HG03457 (cell line): ENCODE measurements around the gene OR56B1.
"Not testable (repeated sequence)": the region's sequence is repeated elsewhere in the genome, so short reads cannot be mapped to it uniquely, and the experiment has no call there.

Experiments used
- ATAC-seq: cut with Tn5 transposase; IDR thresholded peaks from one replicate; pipeline ENCODE4 v1.9.1; 2021; ENCODE audit warnings: moderate number of reproducible peaks; ENCODE audit not compliant: unreplicated experiment

OR56B1 gene, protein sequence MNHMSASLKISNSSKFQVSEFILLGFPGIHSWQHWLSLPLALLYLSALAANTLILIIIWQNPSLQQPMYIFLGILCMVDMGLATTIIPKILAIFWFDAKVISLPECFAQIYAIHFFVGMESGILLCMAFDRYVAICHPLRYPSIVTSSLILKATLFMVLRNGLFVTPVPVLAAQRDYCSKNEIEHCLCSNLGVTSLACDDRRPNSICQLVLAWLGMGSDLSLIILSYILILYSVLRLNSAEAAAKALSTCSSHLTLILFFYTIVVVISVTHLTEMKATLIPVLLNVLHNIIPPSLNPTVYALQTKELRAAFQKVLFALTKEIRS

GRCh38 chr11:5736396-5736795 lies at the start of gene OR56B1:
OR56B1 (plus strand) TSS chr11:5736448; CDS start chr11:5736517, 69 bp downstream.
- no peak for ATAC-seq

- no peak for ATAC-seq
Observed at GRCh38 chr11:5688482-5688881, 47.8 kb upstream of the OR56B1 start.

- peak; percentile 70 for ATAC-seq
Observed at GRCh38 chr11:5689551-5689983, 46.7 kb upstream of the OR56B1 start, which contains the start of gene TRIM22. TRIM22 (plus strand) TSS chr11:5689790; CDS start chr11:5696233, 6,443 bp downstream.

DNA sequence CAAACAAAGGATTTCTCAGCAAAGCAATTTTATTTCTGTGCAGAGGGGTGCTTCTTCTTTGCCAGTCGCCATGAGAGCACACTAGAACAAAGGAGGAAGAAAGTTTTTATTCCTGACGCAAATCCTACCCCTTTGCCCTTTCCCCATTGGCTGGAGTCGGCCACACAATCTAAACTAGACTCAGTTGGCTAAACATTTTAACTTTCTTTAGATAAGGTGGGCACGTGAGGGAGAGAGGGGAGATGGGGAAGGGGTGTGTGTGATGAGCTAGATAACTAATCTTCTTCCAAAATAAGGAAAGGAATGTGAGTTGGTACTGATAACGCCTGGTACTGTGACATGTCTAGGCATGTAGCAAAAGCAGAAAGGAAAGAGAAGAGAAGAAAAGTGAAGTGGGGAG lies 46.0 kb upstream of the OR56B1 start:
- ATAC-seq = no peak

DNA sequence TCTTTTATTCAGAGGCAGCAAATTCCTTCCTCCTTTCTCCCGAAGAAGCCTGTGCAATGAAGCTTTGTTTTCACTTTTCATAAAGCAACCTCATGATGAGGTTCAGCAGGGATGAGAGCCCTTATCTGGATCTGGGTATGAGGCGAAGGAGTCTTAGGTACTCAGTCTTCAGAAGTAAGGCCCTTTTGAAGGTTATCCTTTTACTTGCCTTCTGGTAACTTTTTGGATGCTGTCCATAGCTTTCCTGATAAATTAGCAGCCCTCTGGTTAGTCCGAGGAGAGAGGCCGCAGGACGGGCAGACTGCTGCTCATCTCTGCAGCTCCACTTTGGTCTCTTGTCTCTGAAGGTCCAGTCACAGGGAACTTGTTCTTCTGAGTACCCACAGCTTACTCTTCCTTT lies 45.5 kb upstream of the OR56B1 start:
- ATAC-seq = no peak

- ATAC-seq = not testable (repeated sequence)
Observed at GRCh38 chr11:5691238-5691963, 44.8 kb upstream of the OR56B1 start.

DNA sequence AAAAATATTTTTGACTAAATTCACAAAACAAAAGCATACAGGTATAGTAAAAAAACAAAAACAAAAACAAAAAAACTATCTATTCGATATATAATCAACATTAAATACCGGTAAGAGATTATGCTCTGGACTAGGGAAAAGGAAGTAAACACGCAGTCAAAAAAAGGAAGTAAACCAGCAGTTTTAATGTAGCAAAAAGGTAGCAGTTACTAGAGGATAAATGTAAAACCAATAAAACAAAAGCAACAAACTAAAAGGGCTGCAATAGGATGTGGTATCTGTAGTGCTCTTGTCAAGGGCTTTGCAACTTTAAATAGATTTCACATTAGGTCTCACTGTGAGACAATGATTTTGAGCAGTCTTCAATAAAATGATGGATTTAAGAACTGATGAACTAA lies 44.3 kb upstream of the OR56B1 start:
- no peak for ATAC-seq

DNA sequence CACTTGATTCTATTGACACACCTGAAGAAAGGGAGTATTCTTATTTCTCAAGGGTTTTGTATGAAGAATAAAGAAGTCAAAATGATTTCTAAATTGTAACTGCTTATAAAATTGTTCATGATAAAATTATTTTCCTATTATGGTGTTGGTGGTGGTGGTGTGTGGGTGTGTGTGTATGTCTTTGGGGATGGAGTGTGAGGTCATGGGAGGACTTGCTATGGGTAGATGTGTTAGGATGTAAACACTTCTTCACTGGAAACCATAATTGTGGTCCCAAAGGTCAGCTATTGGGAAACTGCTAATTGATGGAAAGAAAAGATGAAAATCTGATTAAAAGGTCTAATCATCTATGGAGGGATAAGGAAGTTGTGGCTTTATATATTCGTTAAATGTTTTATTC lies 41.6 kb upstream of the OR56B1 start:
- ATAC-seq = no peak

- ATAC-seq = no peak
Observed at GRCh38 chr11:5695580-5695979, 40.7 kb upstream of the OR56B1 start.

GRCh38 chr11:5696210-5696609 lies 40.0 kb upstream of the OR56B1 start:
- ATAC-seq = no peak

DNA sequence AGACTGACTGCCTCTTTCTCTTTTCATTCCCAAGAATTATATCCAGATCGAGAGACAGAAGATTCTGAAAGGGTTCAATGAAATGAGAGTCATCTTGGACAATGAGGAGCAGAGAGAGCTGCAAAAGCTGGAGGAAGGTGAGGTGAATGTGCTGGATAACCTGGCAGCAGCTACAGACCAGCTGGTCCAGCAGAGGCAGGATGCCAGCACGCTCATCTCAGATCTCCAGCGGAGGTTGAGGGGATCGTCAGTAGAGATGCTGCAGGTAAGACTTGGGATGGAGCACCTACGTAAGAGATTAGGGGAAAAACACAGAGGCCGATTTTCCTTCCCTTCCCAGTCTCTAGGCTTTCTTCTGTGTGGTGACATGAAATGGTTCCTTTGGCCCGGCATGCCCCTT lies 38.0 kb upstream of the OR56B1 start:
- ATAC-seq = no peak

- no peak for ATAC-seq
Observed at GRCh38 chr11:5700421-5701054, 35.7 kb upstream of the OR56B1 start.

- no peak for ATAC-seq
Observed at GRCh38 chr11:5701055-5701577, 35.1 kb upstream of the OR56B1 start.

DNA sequence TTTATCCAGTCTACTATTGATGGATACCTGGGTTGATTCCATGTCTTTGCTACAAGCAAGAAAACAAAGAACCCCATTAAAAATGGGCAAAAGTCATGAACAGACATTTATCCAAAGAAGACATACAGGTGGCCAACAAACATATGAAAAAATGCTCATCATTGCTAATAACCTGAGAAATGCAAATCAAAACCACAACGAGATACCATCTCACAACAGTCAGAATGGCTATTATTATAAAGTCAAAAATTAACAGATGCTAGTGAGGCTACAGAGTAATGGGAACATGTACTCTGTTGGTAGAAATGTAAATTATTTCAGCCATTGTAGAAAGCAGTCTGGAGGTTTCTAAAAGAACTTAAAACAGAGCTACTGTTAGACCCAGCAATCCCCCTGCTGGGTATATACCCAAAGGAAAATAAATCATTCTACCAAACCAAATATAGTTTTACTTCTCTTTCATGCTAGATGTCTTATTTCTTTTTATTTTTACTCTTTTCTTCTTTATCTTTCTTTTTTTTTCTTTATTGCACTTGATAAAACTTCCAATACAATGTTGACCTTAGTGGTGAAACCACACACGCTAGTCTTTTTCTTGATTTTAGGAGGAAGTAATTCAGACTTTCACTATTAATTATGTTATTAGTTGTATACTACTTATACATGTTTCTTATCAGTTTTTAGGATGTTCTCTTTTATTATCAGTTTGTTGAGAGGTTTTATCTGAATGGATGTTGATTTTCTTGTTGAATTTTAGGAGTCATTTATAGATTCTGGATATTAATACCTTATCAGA lies 32.3 kb upstream of the OR56B1 start:
- ATAC-seq = peak; percentile 71

DNA sequence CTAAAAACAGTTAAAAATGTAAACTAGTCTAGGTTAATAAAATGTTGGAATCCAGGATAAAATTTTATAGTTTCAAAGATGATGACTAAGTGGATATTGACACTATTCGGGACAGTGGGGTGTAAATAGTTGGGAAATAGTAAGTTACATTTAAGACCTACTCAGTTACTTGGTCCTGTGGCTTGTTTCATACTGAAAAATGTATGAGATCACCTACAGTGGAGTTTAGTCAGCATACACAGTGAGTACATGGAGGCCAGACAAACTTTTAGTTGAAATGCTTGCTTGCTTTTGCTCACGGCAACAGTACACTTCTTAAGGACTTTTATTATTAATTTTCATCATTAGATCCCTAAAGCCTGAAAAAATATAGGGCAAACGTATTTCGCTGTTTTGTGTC lies 30.6 kb upstream of the OR56B1 start:
- ATAC-seq = no peak

- no peak for ATAC-seq
Observed at GRCh38 chr11:5712507-5712906, 23.7 kb upstream of the OR56B1 start.

DNA sequence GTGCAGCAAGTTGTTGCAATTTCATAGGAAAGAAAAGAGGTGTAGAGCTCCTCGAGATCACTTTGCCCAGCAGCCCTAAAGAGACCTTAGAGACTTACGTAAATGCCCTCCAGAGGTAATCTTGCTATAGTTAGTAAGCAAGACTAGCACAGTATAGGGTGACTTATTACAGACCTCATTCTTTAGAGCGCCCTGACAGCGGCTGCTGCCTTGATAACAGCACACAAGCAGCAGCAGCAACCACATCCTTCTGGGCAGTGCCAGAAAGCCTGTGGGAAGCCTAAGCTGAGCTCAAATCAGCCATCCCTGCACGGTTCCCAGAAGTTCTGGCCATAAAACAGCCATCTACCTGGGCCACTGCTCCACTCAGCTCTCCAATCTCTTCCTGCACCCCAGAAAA lies 22.6 kb upstream of the OR56B1 start:
- no peak for ATAC-seq

DNA sequence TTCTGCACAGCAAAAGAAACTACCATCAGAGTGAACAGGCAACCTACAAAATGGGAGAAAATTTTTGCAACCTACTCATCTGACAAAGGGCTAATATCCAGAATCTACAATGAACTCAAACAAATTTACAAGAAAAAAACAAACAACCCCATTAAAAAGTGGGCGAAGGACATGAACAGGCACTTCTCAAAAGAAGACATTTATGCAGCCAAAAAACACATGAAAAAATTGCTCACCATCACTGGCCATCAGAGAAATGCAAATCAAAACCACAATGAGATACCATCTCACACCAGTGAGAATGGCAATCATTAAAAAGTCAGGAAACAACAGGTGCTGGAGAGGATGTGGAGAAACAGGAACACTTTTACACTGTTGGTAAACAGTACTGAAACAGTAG lies 19.7 kb upstream of the OR56B1 start:
- ATAC-seq = not testable (repeated sequence)

DNA sequence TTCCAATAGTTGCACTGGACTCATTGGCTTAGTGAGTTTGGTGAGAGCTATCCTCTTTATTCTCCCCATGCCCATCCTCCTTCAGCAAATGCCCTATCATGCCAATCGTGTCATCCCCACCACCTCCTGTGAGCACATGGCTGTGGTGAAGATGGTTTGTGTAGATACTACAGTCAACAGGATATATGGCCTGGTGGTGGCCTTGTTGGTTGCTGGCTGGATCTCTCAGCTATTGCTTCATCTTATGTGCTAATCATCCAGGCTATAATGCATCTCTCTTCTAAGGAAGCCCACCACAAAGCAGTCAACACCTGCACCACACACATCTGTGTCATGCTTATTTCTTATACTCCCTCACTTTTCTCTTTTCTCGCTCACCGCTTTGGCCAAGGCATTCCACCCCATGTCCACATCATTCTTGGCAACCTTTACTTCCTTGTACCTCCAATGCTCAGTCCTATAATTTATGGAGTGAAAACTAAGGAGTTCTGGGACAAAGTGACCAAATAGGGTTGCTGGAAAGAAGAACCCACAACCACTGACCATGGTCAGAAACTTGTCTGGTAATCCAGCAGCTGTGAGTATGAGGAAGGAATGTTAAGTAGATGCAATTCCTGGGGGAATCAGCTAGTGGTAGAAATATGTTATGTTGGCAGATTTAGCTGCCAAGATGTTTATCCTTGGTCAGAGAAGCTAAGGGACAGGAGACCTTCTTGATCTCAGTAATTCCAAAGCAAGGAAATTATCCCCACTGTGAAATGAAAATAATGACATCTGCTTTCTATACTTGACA lies 16.3 kb upstream of the OR56B1 start:
- ATAC-seq = no peak

DNA sequence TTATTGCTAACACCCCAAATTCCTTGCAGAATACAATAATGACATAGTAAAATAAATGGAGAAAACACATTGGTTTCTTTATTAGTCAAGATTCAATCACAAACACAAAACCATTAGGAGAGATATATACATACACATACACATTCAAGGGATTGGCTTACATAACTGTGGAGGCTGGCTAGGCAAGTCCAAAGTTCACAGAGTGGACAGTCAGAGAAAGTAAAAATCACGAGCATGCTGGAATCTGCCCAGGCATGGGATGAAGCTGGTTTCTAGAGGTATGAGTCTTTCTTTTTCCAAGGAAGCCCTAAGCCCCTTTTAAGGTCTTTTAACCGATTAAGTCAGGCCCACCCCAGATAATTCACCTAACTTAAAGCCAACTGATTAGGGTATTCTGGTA lies 13.6 kb upstream of the OR56B1 start:
- no peak for ATAC-seq
